Tibial nerve (tissue), 4 donors: ENCODE data around the gene CD68. TPM values are rescaled to one million over a fixed set of nuclear protein-coding genes. Genes with fewer than 3 reads are reported as not detected.
"Not testable (repeated sequence)": the region's sequence is repeated elsewhere in the genome, so short reads cannot be mapped to it uniquely, and the experiment has no call there.

ENCODE experiments used
- DNase-seq, 2 donors: peaks; one replicate each; pipeline ENCODE4 v3.0.0-alpha.2; 2019; ENCODE audit warnings: low spot score in 2 of 2
- H3K27ac ChIP-seq, 4 donors: fragments of 200-600 bp; sonication (generic) in 3 of 4; one replicate each; pipeline ENCODE4 v1.5.1; 2017 to 2019; ENCODE audit warnings: mild to moderate bottlenecking in 1 of 4
- H3K27me3 ChIP-seq, 2 donors: fragments of 200-600 bp; sonication (generic) in 1 of 2; one replicate each; pipeline versions ENCODE4 v1.5.1 to v1.6.0; 2017 to 2019
- H3K36me3 ChIP-seq, 3 donors: fragments of 200-600 bp; sonication (generic); one replicate each; pipeline ENCODE4 v1.5.1; 2018 to 2019
- H3K4me1 ChIP-seq, 4 donors: fragments of 200-600 bp; sonication (generic) in 3 of 4; one replicate each; pipeline ENCODE4 v1.5.1; 2017 to 2019
- H3K4me3 ChIP-seq, 4 donors: fragments of 200-600 bp; sonication (generic) in 3 of 4; one replicate each; pipeline ENCODE4 v1.5.1; 2017 to 2019; ENCODE audit warnings: mild to moderate bottlenecking in 1 of 4, moderate library complexity in 1 of 4
- H3K9me3 ChIP-seq, 4 donors: fragments of 200-600 bp; sonication (generic) in 3 of 4; one replicate each; pipeline ENCODE4 v1.5.1; 2017 to 2019
- CTCF ChIP-seq, 5 experiments: fragments of 200-600 bp in 3 of 5; fragments of 450-650 bp in 2 of 5; sonication (generic) in 3 of 5; IDR thresholded peaks; one replicate each; pipeline ENCODE4 v1.5.1; 2016 to 2019; ENCODE audit warnings: antibody characterized with exemption in 5 of 5, mild to moderate bottlenecking in 3 of 5, moderate library complexity in 2 of 5
- EP300 ChIP-seq, 2 donors: sonication (generic); formaldehyde crosslinking; IDR thresholded peaks; one replicate each; pipeline ENCODE4 v1.6.1; 2017; ENCODE audit warnings: antibody characterized with exemption in 2 of 2, mild to moderate bottlenecking in 1 of 2
- POLR2A ChIP-seq, 2 donors: fragments of 450-650 bp; IDR thresholded peaks; one replicate each; pipeline ENCODE4 v1.6.1; 2017; ENCODE audit warnings: antibody characterized with exemption in 2 of 2, mild to moderate bottlenecking in 2 of 2, moderate library complexity in 2 of 2
- WGBS, 2 donors: methylation state at CpG; one replicate each; pipeline ENCODE4 v1.1.5; 2018; 5-methylcytosine and 5-hydroxymethylcytosine counted together
- total RNA-seq, 4 donors: library from RNA; depleted of rRNA; stranded (reverse); fragments of >200 nt; gene quantifications; one replicate each; pipeline ENCODE4 v1.1.0, GENCODE V29; 2016

CD68 gene
- total RNA-seq, 4 donors from 2014 or later: 19.3 to 65.7 (median 34.2) TPM

GRCh38 chr17:7591596-7591995 is 12.2 kb downstream of the CD68 start:
- Histone ChIP-seq H3K4me3 (no peak overlapping the region), H3K4me1 (peaks cover 0 to 30% (median 2%) of the 10 kb centered on the region in 4 donors), H3K27ac (no peak overlapping the region), H3K36me3 (peaks cover 8 to 75% (median 35%) of the 10 kb centered on the region in 3 donors), H3K9me3 (no peaks in the 10 kb centered on the region), H3K27me3 (no peaks in the 10 kb centered on the region)
- 80 to 85% methylated on average over 5 of the region's 5 CpGs for WGBS, 2 donors
- DNase-seq: no peak
- no peak for TF ChIP-seq POLR2A (IDR thresholded peaks at IDR 0.05)
- TF ChIP-seq CTCF (IDR thresholded peaks at IDR 0.05): no peak
- no peak for TF ChIP-seq EP300 (IDR thresholded peaks at IDR 0.05)

DNA sequence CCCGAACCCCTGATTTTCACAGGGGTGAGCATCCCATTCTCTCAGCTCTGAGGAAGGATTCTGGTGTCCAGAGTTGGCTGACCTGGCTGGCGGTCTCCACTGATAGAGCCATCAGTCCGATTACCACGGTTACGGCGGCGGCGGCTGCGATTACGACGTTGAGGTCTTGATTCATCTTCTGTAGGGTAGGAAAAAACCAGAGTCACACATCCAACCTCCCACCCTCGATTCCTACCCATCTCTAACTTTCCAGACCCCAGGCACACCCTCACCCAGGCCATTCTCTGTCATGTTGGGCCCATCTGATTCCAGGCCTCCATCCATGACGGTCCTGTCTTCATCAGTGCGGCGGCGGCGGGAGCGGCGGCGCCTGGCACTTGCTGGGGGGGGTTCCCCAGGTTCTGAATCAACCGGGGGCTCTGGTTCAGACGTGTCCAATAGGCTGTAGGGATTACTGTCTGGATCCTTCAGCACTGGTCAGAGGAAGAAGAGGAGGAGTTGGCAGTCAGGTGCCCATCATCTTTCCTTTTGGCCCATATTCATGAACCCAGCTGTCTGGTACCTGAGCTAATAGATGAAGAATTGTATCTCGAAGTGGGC is 13.1 kb downstream of the CD68 start:
- Histone ChIP-seq H3K4me1 (peaks cover 0 to 28% (median 2%) of the 10 kb centered on the region in 4 donors), H3K9me3 (no peaks in the 10 kb centered on the region), H3K4me3 (no peak overlapping the region), H3K27ac (no peak overlapping the region), H3K27me3 (no peaks in the 10 kb centered on the region), H3K36me3 (peaks cover 8 to 75% (median 35%) of the 10 kb centered on the region in 3 donors)
- 91 to 94% methylated on average over 23 of the region's 23 CpGs for WGBS, 2 donors
- no peak for DNase-seq
- no peak for TF ChIP-seq POLR2A (IDR thresholded peaks at IDR 0.05)

DNA sequence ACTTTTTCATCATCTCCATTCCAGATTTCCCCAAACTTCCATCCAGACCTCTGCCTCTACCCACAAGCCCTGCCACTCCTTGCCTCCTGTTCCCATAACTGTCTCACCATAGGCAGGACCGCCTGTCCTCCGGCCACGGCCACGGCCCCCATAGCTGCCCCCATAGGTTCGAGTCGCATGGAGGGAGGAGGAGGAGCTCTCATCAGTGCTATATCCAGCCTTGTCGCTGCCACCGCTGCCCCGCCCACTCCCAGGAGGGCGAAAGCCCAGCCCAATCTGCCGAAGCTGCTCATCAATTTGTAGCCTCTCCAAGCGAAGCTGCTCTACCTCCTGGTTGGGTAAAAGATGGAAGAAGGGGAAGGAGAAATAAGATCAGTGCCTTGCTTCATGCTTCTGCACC is 13.9 kb downstream of the CD68 start:
- peaks cover 0 to 20% (median 2%) of the 10 kb centered on the region in 4 donors for H3K4me1 ChIP-seq
- H3K27ac ChIP-seq: no peak overlapping the region
- DNase-seq: no peak
- H3K36me3 ChIP-seq: peaks cover 8 to 75% (median 35%) of the 10 kb centered on the region in 3 donors
- WGBS, 2 donors: 79% methylated on average over 12 of the region's 12 CpGs
- TF ChIP-seq EP300 (IDR thresholded peaks at IDR 0.05): no peak
- TF ChIP-seq CTCF (IDR thresholded peaks at IDR 0.05): no peak
- TF ChIP-seq POLR2A (IDR thresholded peaks at IDR 0.05): no peak
- H3K4me3 ChIP-seq: no peak overlapping the region
- no peaks in the 10 kb centered on the region for H3K9me3 ChIP-seq
- no peaks in the 10 kb centered on the region for H3K27me3 ChIP-seq

DNA sequence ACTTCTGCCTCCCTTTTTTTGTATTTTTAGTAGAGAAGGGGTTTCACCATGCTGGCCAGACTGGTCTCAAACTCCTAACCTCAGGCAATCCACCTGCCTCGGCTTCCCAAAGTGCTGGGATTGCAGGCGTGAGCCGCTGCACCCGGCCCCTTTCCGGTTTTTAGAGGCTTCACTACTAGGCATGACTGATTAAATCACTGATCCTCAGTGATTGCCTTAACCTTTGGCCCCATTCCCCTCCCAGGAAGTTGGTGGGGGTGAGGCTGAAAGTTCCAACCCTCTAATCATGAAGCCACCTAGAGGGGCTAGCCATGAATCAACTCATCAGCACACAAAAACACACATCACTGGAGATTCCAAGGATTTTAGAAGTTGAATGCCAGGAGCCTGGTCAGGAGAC is 18.1 kb downstream of the CD68 start:
- peaks cover 8 to 97% (median 47%) of the 10 kb centered on the region in 3 donors for H3K36me3 ChIP-seq
- 43 to 47% methylated on average over 5 of the region's 5 CpGs for WGBS, 2 donors
- not testable (repeated sequence) for H3K4me1 ChIP-seq, H3K27ac ChIP-seq, H3K4me3 ChIP-seq, H3K27me3 ChIP-seq, DNase-seq, H3K9me3 ChIP-seq

DNA sequence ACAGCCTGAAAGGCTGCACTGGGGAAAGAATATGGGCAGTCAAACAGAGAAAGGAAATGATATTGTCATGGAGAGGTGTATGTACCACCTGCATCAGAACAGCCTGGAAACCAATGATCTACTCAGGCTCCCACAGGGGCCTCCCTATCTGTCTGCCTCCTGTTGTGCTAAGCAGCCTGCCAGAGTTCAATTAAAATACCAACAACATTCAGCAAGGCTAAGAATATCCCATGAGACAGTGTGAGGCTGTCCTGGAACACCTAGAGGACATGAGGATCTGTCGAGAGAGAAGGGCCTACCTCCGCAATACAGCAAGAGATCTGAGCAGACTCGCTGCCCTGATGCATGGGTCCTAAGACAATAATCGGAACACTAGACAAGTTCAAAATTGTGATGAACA is 26.8 kb downstream of the CD68 start:
- Histone ChIP-seq H3K4me3 (no peak overlapping the region), H3K9me3 (no peaks in the 10 kb centered on the region), H3K4me1 (peaks cover 0 to 17% (median 2%) of the 10 kb centered on the region in 4 donors), H3K27me3 (no peaks in the 10 kb centered on the region), H3K36me3 (peaks cover 2 to 50% (median 5%) of the 10 kb centered on the region in 3 donors), H3K27ac (no peak overlapping the region)
- no peak for TF ChIP-seq EP300 (IDR thresholded peaks at IDR 0.05)
- DNase-seq: no peak
- WGBS, 2 donors: 86 to 90% methylated on average over 4 of the region's 4 CpGs

DNA sequence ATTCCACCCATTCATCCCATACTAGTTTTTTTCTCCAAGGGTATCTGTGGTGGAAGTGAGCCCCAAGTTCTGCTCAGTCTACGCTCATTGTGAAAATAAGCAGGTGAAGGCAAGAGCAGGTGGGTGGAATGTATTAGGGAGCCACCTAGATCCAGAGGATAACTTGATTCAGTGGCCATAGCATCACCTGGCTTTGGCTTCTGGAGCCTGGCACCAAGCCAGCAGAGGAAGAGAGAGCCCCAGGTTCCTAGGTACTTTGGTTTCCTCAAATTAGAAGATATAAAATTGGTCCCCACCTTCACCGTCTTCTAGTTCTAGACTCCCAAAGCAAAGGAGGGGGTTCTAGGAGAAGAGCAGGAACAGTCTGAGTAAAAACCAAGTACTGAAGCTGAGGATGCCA is 31.2 kb downstream of the CD68 start:
- WGBS, 2 donors: 94 to 98% methylated on average over 2 of the region's 2 CpGs
- Histone ChIP-seq H3K9me3 (no peaks in the 10 kb centered on the region), H3K4me1 (peaks cover 0 to 47% (median 24%) of the 10 kb centered on the region in 4 donors)

More for the DNA sequence above, 31.2 kb downstream of the CD68 start:
- no peaks in the 10 kb centered on the region for H3K27me3 ChIP-seq
- H3K27ac ChIP-seq: no peak overlapping the region
- no peak overlapping the region for H3K4me3 ChIP-seq
- TF ChIP-seq EP300 (IDR thresholded peaks at IDR 0.05) (no peak), POLR2A (IDR thresholded peaks at IDR 0.05) (no peak), CTCF (IDR thresholded peaks at IDR 0.05) (no peak)
- no peak for DNase-seq
- peaks cover 0 to 6% (median 0%) of the 10 kb centered on the region in 3 donors for H3K36me3 ChIP-seq
